Measurements from ENCODE around the gene ADNP2. TPM values are rescaled to one million over a fixed set of nuclear protein-coding genes. Genes with fewer than 3 reads are reported as not detected.

Gene ADNP2
- total RNA-seq, 1 experiment from 2014 or later = 21.3 TPM

GRCh38 chr18:80187956-80188642 is 79.0 kb downstream of the ADNP2 start:
- H3K4me3 ChIP-seq = no peak overlapping the region
- no peak overlapping the region for H3K27ac ChIP-seq
- no peaks in the 10 kb centered on the region for H3K4me1 ChIP-seq (replicated peaks)
- H3K27me3 ChIP-seq (replicated peaks) = no peaks in the 10 kb centered on the region
- H3K36me3 ChIP-seq = no peaks in the 10 kb centered on the region
- DNase-seq (ENCODE audit: low read depth in 1 of 2, low spot score in 2 of 2) = no peak
- no peaks in the 10 kb centered on the region for H3K9me3 ChIP-seq (replicated peaks)

GRCh38 chr18:80188643-80189530 is 79.8 kb downstream of the ADNP2 start:
- Histone ChIP-seq H3K4me3 (no peak overlapping the region), H3K27ac (no peak overlapping the region), H3K4me1 (replicated peaks) (no peaks in the 10 kb centered on the region), H3K27me3 (replicated peaks) (no peaks in the 10 kb centered on the region), H3K9me3 (replicated peaks) (no peaks in the 10 kb centered on the region), H3K36me3 (no peaks in the 10 kb centered on the region)
- no peak for DNase-seq (ENCODE audit: low read depth in 1 of 2, low spot score in 2 of 2)

GRCh38 chr18:80189531-80189865 is 80.4 kb downstream of the ADNP2 start:
- no peak for DNase-seq (ENCODE audit: low read depth in 1 of 2, low spot score in 2 of 2)
- Histone ChIP-seq H3K4me1 (replicated peaks) (no peaks in the 10 kb centered on the region), H3K36me3 (no peaks in the 10 kb centered on the region), H3K27me3 (replicated peaks) (no peaks in the 10 kb centered on the region), H3K27ac (no peak overlapping the region), H3K9me3 (replicated peaks) (no peaks in the 10 kb centered on the region), H3K4me3 (no peak overlapping the region)

Other genes with a start within 250 kb of the ADNP2 start
- gene SLC66A2, start 157.6 kb upstream of the ADNP2 start, total RNA-seq (2014; rRNA removed; shearing (Covaris generic)) = 37.7 and 41.2 TPM in 2 replicates
- gene HSBP1L1, start 144.6 kb upstream of the ADNP2 start, total RNA-seq (2014; rRNA removed; shearing (Covaris generic)) = 18.1 and 45.0 TPM in 2 replicates
- gene TXNL4A, start 120.7 kb upstream of the ADNP2 start, total RNA-seq (2014; rRNA removed; shearing (Covaris generic)) = 97.6 and 190 TPM in 2 replicates
- gene RBFA, start 74.8 kb upstream of the ADNP2 start, total RNA-seq (2014; rRNA removed; shearing (Covaris generic)) = 45.5 and 58.7 TPM in 2 replicates
- gene PARD6G, start 138.3 kb downstream of the ADNP2 start, total RNA-seq (2014; rRNA removed; shearing (Covaris generic)) = 4.4 and 6.1 TPM in 2 replicates

All from SJSA1 (cell line).